Measurements from ENCODE around the gene PSAT1.

DNA sequence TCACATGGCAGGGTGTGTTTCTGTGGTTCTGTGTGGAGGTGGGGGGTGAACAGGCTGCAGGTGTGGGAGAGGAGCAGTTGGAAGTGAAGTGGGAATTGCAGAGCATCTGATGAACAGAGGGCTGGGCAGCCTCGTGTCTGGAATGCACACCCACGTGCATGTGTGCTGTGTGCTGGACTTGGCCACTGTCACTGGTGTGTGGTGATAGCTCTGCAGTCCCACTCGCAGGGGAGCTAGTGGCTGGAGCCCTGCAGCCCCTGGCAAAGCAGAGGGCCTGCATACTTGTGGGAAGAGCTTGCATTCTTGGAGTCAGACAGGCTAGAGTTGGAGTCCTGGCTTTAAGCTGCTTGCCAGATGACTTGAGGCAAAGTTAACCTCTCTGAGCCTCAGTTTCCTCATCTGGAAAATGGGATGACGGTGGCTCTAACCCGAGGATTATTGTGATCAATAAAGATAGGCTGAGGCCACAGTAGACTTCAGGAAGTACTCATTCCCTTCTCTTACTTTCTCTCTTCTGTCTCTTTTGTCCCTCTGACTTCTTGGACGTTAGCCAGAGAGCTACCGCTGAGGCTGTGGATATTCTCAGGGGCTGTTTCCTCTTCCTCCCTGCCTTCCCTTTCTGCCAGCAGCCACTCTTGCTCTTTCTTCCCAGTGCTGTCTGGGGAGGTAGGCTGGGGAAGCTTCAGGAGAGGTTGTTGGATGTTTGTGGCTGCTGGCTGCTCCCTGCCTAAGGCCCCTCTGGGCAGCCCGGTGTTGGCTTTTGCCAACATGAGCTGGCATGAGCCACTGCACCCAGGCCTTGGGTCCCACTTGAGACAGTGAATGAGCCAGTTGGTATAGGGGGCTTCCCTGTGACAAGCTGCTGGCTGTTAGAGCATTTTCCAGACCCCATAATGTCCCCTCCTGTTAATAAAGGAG lies 18.3 kb downstream of the PSAT1 start:
- no peak for TF ChIP-seq CTCF (IDR thresholded peaks at IDR 0.05; ENCODE audit: insufficient read depth, low read length, poor library complexity, severe bottlenecking)
- no peak for TF ChIP-seq EZH2phosphoT487 (conservative IDR thresholded peaks at IDR 0.05; ENCODE audit: low read length)
